ENCODE results near the gene CDC42BPG.

DNA sequence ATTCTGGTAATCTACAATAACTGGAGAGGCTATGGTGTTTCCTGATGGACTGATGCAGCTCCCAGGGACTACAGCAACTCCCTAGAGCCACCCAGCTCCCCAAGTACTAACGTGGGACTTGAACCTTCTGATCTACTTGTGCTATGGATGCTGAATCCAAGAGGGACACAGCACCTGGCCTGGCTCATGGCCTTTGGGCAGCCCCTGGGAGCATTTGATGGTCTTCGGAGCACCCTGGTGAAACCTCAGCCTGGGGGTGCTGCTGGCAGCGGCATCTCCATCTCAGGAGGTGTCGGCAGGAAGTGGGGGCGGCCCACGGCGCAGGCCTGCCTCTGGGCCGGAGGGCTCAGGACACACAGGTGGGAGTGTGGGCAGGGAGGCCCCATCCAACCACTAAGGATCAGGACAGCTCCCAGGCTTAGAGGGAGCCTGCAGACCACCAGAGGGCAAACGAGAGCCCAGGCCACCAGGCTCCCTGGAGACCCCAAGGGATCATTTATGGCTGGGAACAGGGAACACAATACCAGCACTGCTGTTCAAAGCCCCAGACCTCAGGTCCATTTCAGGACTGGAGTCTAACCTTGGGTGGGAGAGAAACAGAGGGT is 25.2 kb upstream of the CDC42BPG start:
- no peak for TF ChIP-seq PRRX2 (CRISPR knock-in tag; IDR thresholded peaks at IDR 0.05)
- no peak for TF ChIP-seq RELA (CRISPR knock-in tag; IDR thresholded peaks at IDR 0.05; ENCODE audit: borderline replicate concordance)
- TF ChIP-seq, protein P1, sequence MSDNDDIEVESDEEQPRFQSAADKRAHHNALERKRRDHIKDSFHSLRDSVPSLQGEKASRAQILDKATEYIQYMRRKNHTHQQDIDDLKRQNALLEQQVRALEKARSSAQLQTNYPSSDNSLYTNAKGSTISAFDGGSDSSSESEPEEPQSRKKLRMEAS (CRISPR knock-in tag; IDR thresholded peaks at IDR 0.05) = no peak
- TF ChIP-seq, protein P2, sequence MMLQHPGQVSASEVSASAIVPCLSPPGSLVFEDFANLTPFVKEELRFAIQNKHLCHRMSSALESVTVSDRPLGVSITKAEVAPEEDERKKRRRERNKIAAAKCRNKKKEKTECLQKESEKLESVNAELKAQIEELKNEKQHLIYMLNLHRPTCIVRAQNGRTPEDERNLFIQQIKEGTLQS (CRISPR knock-in tag; conservative IDR thresholded peaks at IDR 0.05) = no peak
- no peak for TF ChIP-seq TP53 (CRISPR knock-in tag; IDR thresholded peaks at IDR 0.05)
- no peak for TF ChIP-seq E2F1 (CRISPR knock-in tag; IDR thresholded peaks at IDR 0.05)
- TF ChIP-seq, protein P3, sequence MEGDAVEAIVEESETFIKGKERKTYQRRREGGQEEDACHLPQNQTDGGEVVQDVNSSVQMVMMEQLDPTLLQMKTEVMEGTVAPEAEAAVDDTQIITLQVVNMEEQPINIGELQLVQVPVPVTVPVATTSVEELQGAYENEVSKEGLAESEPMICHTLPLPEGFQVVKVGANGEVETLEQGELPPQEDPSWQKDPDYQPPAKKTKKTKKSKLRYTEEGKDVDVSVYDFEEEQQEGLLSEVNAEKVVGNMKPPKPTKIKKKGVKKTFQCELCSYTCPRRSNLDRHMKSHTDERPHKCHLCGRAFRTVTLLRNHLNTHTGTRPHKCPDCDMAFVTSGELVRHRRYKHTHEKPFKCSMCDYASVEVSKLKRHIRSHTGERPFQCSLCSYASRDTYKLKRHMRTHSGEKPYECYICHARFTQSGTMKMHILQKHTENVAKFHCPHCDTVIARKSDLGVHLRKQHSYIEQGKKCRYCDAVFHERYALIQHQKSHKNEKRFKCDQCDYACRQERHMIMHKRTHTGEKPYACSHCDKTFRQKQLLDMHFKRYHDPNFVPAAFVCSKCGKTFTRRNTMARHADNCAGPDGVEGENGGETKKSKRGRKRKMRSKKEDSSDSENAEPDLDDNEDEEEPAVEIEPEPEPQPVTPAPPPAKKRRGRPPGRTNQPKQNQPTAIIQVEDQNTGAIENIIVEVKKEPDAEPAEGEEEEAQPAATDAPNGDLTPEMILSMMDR (IDR thresholded peaks at IDR 0.05) = peak; percentile 15; the same call in 1 of the 2 replicates
- TF ChIP-seq NFYB (CRISPR knock-in tag; conservative IDR thresholded peaks at IDR 0.05; ENCODE audit: low read depth) = no peak
- TF ChIP-seq, protein P4, sequence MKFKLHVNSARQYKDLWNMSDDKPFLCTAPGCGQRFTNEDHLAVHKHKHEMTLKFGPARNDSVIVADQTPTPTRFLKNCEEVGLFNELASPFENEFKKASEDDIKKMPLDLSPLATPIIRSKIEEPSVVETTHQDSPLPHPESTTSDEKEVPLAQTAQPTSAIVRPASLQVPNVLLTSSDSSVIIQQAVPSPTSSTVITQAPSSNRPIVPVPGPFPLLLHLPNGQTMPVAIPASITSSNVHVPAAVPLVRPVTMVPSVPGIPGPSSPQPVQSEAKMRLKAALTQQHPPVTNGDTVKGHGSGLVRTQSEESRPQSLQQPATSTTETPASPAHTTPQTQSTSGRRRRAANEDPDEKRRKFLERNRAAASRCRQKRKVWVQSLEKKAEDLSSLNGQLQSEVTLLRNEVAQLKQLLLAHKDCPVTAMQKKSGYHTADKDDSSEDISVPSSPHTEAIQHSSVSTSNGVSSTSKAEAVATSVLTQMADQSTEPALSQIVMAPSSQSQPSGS (CRISPR knock-in tag; IDR thresholded peaks at IDR 0.05; ENCODE audit: borderline replicate concordance, low read depth) = no peak
- TF ChIP-seq ZNF232 (CRISPR knock-in tag; IDR thresholded peaks at IDR 0.05) = no peak
- no peak for TF ChIP-seq FOXJ3 (CRISPR knock-in tag; IDR thresholded peaks at IDR 0.05; ENCODE audit: borderline replicate concordance)
